ENCODE results near the gene PIR. TPM values are rescaled to one million over a fixed set of nuclear protein-coding genes. Genes with fewer than 3 reads are reported as not detected.

Gene PIR
- total RNA-seq, 2 donors from 2014 or later, result 3.9 to 5.3 TPM

GRCh38 chrX:15438332-15438731 lies 54.8 kb downstream of the PIR start:
- Histone ChIP-seq H3K4me1 (no peaks in the 10 kb centered on the region), H3K27ac (no peak overlapping the region), H3K9me3 (no peaks in the 10 kb centered on the region), H3K36me3 (replicated peaks in 1 of 2; ENCODE audit: insufficient read depth in 1 of 2, low read depth in 2 of 2) (no peaks in the 10 kb centered on the region), H3K27me3 (no peaks in the 10 kb centered on the region), H3K4me3 (no peak overlapping the region)
- DNase-seq, result no peak
- ATAC-seq, result no peak
- intact Hi-C loops (cut with DNase I), result no loop called here
- TF ChIP-seq CTCF (IDR thresholded peaks at IDR 0.05) (no peak), POLR2A (IDR thresholded peaks at IDR 0.05) (no peak)
- WGBS, 2 donors, result 84 to 100% methylated on average over 2 to 3 of the region's 3 CpGs

GRCh38 chrX:15437724-15438123 lies 55.4 kb downstream of the PIR start:
- no peak for ATAC-seq
- no peaks in the 10 kb centered on the region for H3K27me3 ChIP-seq
- H3K9me3 ChIP-seq, result no peaks in the 10 kb centered on the region
- no peaks in the 10 kb centered on the region for H3K36me3 ChIP-seq (replicated peaks in 1 of 2; ENCODE audit: insufficient read depth in 1 of 2, low read depth in 2 of 2)
- TF ChIP-seq POLR2A (IDR thresholded peaks at IDR 0.05), result no peak
- TF ChIP-seq CTCF (IDR thresholded peaks at IDR 0.05), result no peak
- no peak overlapping the region for H3K4me3 ChIP-seq
- H3K4me1 ChIP-seq, result no peaks in the 10 kb centered on the region
- no peak for DNase-seq
- intact Hi-C loops (cut with DNase I), result no loop called here
- H3K27ac ChIP-seq, result no peak overlapping the region
- WGBS, 2 donors, result 64 to 100% methylated on average over 1 of the region's 1 CpG

DNA sequence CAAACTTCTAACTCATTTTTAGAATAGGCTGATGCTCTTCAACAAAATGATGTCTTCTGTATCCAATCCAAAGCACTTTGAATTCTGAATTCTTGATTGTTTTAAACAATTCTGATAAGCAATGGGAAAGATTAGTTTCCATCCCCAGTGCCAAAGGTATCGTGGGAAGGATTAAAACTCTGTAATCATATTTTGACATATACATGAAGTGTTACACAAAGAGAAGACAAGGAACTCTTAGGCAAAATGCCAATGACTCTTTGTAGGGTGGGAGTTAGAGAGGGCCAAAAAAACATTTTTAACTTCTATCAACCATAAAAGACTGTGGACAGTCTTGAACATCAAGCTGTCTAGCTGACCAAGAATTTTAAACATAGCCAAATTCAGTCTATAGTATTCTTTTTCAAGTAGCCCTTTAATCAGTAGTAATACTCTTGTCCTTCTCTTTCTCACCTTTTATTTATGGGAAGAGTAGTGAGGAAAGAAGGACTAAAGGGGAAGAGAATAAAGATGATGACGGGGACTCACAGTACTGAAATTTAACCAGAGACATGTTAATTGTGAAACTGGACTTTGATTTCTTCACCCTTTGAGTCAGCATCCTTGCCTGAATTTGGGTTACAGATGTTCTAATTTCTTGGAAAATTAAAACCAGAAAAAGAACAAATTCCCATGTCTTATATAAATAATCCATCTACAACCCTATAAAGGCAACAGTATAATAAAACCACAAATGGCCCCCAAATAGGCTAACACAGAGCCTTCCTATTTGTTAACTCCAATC lies 57.1 kb downstream of the PIR start:
- H3K27ac ChIP-seq, result no peak overlapping the region
- no peak overlapping the region for H3K4me3 ChIP-seq
- DNase-seq (no peak), ATAC-seq (no peak)
- H3K27me3 ChIP-seq, result no peaks in the 10 kb centered on the region
- 53 to 54% methylated on average over 2 of the region's 2 CpGs for WGBS, 2 donors
- no peaks in the 10 kb centered on the region for H3K4me1 ChIP-seq
- intact Hi-C loops (cut with DNase I), result no loop called here
- no peaks in the 10 kb centered on the region for H3K9me3 ChIP-seq
- no peak for TF ChIP-seq CTCF (IDR thresholded peaks at IDR 0.05)
- TF ChIP-seq POLR2A (IDR thresholded peaks at IDR 0.05), result no peak
- no peaks in the 10 kb centered on the region for H3K36me3 ChIP-seq (replicated peaks in 1 of 2; ENCODE audit: insufficient read depth in 1 of 2, low read depth in 2 of 2)

GRCh38 chrX:15434205-15434604 lies 58.9 kb downstream of the PIR start:
- no peak for DNase-seq
- WGBS, 2 donors, result 46 to 71% methylated on average over 2 of the region's 2 CpGs
- TF ChIP-seq CTCF (IDR thresholded peaks at IDR 0.05), result no peak
- TF ChIP-seq POLR2A (IDR thresholded peaks at IDR 0.05), result no peak
- no peak overlapping the region for H3K4me3 ChIP-seq
- no peaks in the 10 kb centered on the region for H3K9me3 ChIP-seq
- intact Hi-C loops (cut with DNase I), result no loop called here
- no peak overlapping the region for H3K27ac ChIP-seq
- ATAC-seq, result no peak
- no peaks in the 10 kb centered on the region for H3K36me3 ChIP-seq (replicated peaks in 1 of 2; ENCODE audit: insufficient read depth in 1 of 2, low read depth in 2 of 2)
- H3K27me3 ChIP-seq, result no peaks in the 10 kb centered on the region
- no peaks in the 10 kb centered on the region for H3K4me1 ChIP-seq

- no peak for ATAC-seq
- 73% methylated on average over 1 of the region's 1 CpG for WGBS, 2 donors
- Histone ChIP-seq H3K4me1 (no peaks in the 10 kb centered on the region), H3K9me3 (no peaks in the 10 kb centered on the region), H3K4me3 (no peak overlapping the region), H3K27me3 (no peaks in the 10 kb centered on the region), H3K36me3 (replicated peaks in 1 of 2; ENCODE audit: insufficient read depth in 1 of 2, low read depth in 2 of 2) (no peaks in the 10 kb centered on the region), H3K27ac (no peak overlapping the region)
- no peak for TF ChIP-seq POLR2A (IDR thresholded peaks at IDR 0.05)
- no peak for TF ChIP-seq CTCF (IDR thresholded peaks at IDR 0.05)
- no peak for DNase-seq
- intact Hi-C loops (cut with DNase I), result no loop called here
Measured at GRCh38 chrX:15430584-15430983, 62.5 kb downstream of the PIR start.
